A673 (cell line): ENCODE data around the gene ANKS1B.
A peak's percentile ranks its signal among the peaks of the same experiment; 100 is the strongest.

ENCODE experiments used
- CTCF ChIP-seq: fragments of 300-800, 200-600 bp; sonication (generic); conservative IDR thresholded peaks from 2 replicates; pipeline ENCODE4 v1.5.1; 2017; ENCODE audit warnings: low read depth, mild to moderate bottlenecking, antibody characterized with exemption, low read length, moderate library complexity, mixed read lengths
- EZH2 ChIP-seq: fragments of 200-600 bp; sonication (generic); IDR thresholded peaks from 2 replicates; pipeline ENCODE4 v1.6.1; 2017; ENCODE audit warnings: borderline replicate concordance, low read depth, mild to moderate bottlenecking, mixed read lengths, antibody characterized with exemption, low read length; ENCODE audit not compliant: poor library complexity, severe bottlenecking

- TF ChIP-seq CTCF, result peak; percentile 31; the same call in 1 of the 2 replicates
- TF ChIP-seq EZH2, result no peak
Observed at GRCh38 chr12:98803468-98804209, 1181.1 kb downstream of the ANKS1B start.
